ENCODE data around the gene NFATC1.
"Not testable (repeated sequence)": the region's sequence is repeated elsewhere in the genome, so short reads cannot be mapped to it uniquely, and the experiment has no call there.

The NFATC1 gene

GRCh38 chr18:79493801-79494211 lies 98.1 kb downstream of the NFATC1 start:
- no peak for DNase-seq

GRCh38 chr18:79494936-79495335 lies 99.2 kb downstream of the NFATC1 start:
- no peak for DNase-seq

GRCh38 chr18:79495591-79496071 lies 99.9 kb downstream of the NFATC1 start:
- DNase-seq: no peak

- DNase-seq: no peak
Measured at GRCh38 chr18:79496237-79496977, 100.7 kb downstream of the NFATC1 start.

GRCh38 chr18:79496978-79497637 lies 101.4 kb downstream of the NFATC1 start:
- DNase-seq: peak; percentile 14

- no peak for DNase-seq
Measured at GRCh38 chr18:79497638-79498081, 101.9 kb downstream of the NFATC1 start.

- DNase-seq: no peak
Measured at GRCh38 chr18:79498662-79499061, 102.9 kb downstream of the NFATC1 start.

GRCh38 chr18:79501006-79501405 lies 105.3 kb downstream of the NFATC1 start:
- no peak for DNase-seq

GRCh38 chr18:79502782-79503181 lies 107.1 kb downstream of the NFATC1 start:
- DNase-seq: no peak

- DNase-seq: no peak
Measured at GRCh38 chr18:79503406-79503805, 107.7 kb downstream of the NFATC1 start.

- DNase-seq: no peak
Measured at GRCh38 chr18:79504034-79504433, 108.3 kb downstream of the NFATC1 start.

GRCh38 chr18:79504495-79504894 lies 108.8 kb downstream of the NFATC1 start:
- not testable (repeated sequence) for DNase-seq

GRCh38 chr18:79505465-79505864 lies 109.7 kb downstream of the NFATC1 start:
- DNase-seq: not testable (repeated sequence)

- no peak for DNase-seq
Measured at GRCh38 chr18:79506191-79507075, 110.7 kb downstream of the NFATC1 start.

- DNase-seq: no peak
Measured at GRCh38 chr18:79507076-79507545, 111.4 kb downstream of the NFATC1 start.

GRCh38 chr18:79507546-79508480 lies 112.1 kb downstream of the NFATC1 start:
- DNase-seq: no peak

GRCh38 chr18:79508565-79509535 lies 113.1 kb downstream of the NFATC1 start:
- no peak for DNase-seq

GRCh38 chr18:79509536-79509930 lies 113.8 kb downstream of the NFATC1 start:
- DNase-seq: no peak

- no peak for DNase-seq
Measured at GRCh38 chr18:79510046-79510685, 114.4 kb downstream of the NFATC1 start.

- DNase-seq: no peak
Measured at GRCh38 chr18:79510731-79511241, 115.1 kb downstream of the NFATC1 start.
